HS-27A (cell line): Measurements from ENCODE around the gene PCDHAC1.

ENCODE experiments used
- DNase-seq: peaks from one replicate; pipeline ENCODE4 v3.0.0-alpha.2; 2012; ENCODE audit warnings: low read depth, missing footprints

PCDHAC1 gene

GRCh38 chr5:140966293-140967225, 40.5 kb downstream of the PCDHAC1 start, which contains the start of gene PCDHAC2:
Gene PCDHAC2 (plus strand): TSS chr5:140966476. CDS start chr5:140966767, 291 bp downstream.
- no peak for DNase-seq

DNA sequence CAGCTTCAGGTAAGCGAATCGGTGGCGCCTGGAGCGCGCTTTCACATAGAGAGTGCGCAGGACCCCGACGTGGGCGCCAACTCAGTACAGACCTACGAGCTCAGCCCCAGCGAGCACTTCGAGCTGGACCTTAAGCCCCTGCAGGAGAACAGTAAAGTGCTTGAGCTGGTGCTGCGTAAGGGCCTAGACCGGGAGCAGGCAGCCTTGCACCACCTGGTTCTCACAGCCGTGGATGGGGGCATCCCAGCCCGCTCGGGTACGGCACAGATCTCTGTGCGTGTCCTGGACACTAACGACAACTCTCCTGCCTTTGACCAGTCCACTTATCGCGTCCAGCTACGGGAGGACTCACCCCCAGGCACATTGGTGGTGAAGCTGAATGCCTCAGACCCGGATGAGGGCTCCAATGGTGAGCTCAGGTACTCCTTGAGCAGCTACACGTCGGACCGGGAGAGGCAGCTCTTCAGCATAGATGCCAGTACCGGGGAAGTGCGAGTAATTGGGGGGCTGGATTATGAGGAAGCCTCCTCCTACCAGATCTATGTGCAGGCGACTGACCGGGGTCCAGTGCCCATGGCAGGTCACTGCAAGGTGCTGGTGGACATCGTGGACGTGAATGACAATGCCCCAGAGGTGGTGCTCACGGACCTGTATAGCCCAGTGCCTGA, 41.3 kb downstream of the PCDHAC1 start:
- no peak for DNase-seq

- no peak for DNase-seq
Observed at GRCh38 chr5:140969880-140970279, 43.8 kb downstream of the PCDHAC1 start.

DNA sequence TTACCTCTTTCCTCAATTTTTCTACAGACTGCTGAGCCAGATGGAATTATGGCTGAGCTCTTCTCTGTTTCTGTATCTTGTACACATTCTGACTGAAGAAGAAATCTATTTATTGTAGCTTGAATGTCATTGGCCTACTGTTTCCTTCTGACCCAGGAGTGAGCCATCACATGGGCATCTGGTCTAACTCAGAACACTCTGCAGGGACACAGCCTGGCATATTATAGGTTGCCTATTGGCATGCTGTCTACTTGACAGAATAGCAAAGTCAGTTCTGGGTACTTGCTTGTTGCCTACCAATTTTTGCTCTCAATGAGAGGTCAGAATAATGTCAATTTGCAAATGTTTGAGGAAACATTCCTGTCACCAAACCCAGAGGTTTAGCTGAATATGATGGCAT, 47.5 kb downstream of the PCDHAC1 start:
- no peak for DNase-seq

GRCh38 chr5:140977003-140977402, 50.9 kb downstream of the PCDHAC1 start:
- no peak for DNase-seq

GRCh38 chr5:140978260-140978659, 52.2 kb downstream of the PCDHAC1 start:
- no peak for DNase-seq

DNA sequence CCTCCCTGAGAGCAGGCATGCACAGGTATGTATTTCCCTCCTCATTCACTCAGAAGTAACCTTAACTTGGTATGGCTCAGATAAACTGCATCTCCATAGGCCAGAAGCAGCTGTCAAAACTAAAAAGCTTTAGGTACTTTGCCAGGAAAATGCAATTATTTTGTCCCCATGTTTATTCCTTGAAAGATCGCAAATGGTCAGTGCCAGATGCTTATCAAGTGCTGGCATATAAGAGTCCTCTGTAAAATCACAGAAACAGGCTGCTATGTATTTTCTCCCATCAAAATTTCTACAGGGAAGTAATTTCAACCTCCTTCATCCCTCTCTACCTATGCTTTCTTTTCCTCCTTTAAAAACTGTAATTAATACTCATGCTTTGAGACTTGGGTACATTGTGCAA, 52.9 kb downstream of the PCDHAC1 start:
- no peak for DNase-seq
